ENCODE results near the gene SLC25A23. TPM values are rescaled to one million over a fixed set of nuclear protein-coding genes. Genes with fewer than 3 reads are reported as not detected.

The SLC25A23 gene
- total and polyA plus RNA-seq, 3 experiments from 2014 or later: 14.5 to 19.9 (median 14.8) TPM

DNA sequence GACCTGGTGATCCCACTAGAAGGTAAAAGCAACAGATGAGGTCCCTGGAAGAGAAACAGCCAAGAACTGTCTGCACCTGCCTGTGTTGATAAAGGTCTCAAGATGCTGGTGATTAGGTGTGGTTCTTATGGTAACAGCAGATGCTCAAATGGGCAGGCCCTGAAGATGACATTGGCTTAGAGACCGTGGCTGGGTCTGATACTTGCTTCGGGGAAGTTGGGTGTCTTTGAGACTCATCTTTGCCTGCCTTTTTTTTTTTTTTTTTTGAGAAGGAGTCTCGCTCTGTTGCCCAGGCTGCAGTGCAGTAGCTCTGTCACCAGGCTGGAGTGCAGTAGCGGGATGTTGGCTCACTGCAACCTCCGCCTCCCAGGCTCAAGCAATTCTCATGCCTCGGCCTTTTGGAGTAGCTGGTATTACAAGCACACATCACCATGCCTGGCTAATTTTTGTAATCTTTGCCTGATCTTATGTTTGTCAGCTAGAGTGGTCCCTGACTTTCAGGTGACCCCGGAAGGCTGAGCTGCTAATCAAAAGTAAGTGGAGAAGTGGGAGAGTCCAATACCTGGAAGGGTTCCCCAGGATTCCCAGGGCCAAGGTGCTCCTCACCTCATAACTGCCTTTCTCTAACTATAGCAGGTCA is 7.9 kb downstream of the SLC25A23 start:
- H3K4me3 Mint-ChIP-seq: no peak overlapping the region
- Histone ChIP-seq H3K27me3 (ENCODE audit: insufficient read depth, low read length, poor library complexity, severe bottlenecking) (no peaks in the 10 kb centered on the region), H3K27ac (ENCODE audit: low read depth, low read length) (no peak overlapping the region), H3K36me3 (ENCODE audit: insufficient read depth, low read length) (peaks cover 13% of the 10 kb centered on the region), H3K4me3 (ENCODE audit: low read length) (no peak overlapping the region), H3K4me1 (ENCODE audit: insufficient read depth, low read length) (no peaks in the 10 kb centered on the region), H3K9me3 (ENCODE audit: low read length) (peaks cover 4% of the 10 kb centered on the region)
- H3K27me3 Mint-ChIP-seq: no peaks in the 10 kb centered on the region
- ChIA-PET POLR2A (no interaction called here), CTCF (no interaction called here)
- DNase-seq: no peak
- H3K4me1 Mint-ChIP-seq: no peaks in the 10 kb centered on the region
- H3K27ac Mint-ChIP-seq: peak overlapping the region in 1 of 8 donors; percentile 50
- H3K9me3 Mint-ChIP-seq: peaks cover 4 to 12% (median 8%) of the 10 kb centered on the region in 5 donors
- peaks cover 17 to 41% (median 38%) of the 10 kb centered on the region in 3 donors for H3K36me3 Mint-ChIP-seq

DNA sequence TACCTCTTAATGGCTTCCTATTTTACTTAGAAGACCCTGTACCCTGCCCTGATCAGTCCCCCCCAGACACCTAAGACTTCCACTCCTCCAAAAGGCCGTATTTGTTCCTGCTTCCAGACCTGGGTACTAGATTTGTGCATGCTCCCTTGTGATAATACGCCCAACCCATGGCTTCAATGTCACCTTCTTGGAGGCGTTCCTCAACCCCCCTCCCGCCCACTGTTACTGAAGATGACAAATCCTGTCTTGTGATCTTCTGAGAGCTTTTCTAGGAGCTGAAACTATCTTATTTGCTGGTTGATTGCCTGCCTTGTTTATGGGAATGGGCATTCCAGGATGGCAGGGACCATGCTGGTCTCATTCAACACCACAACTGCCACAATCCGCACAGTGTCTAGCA is 9.4 kb downstream of the SLC25A23 start:
- no peaks in the 10 kb centered on the region for H3K27me3 Mint-ChIP-seq
- peak overlapping the region in 1 of 8 donors; percentile 52 for H3K27ac Mint-ChIP-seq
- DNase-seq: no peak
- H3K4me3 ChIP-seq (ENCODE audit: low read length): no peak overlapping the region
- no peaks in the 10 kb centered on the region for H3K4me1 Mint-ChIP-seq
- H3K4me3 Mint-ChIP-seq: no peak overlapping the region
- no peak overlapping the region for H3K27ac ChIP-seq (ENCODE audit: low read depth, low read length)
- ChIA-PET CTCF (no interaction called here), POLR2A (interaction anchor here (0.5 kb wide), 1 partner anchor 74 kb away, joined by 3 read pairs; no protein-coding TSS in a partner anchor)
- peaks cover 4% of the 10 kb centered on the region for H3K9me3 ChIP-seq (ENCODE audit: low read length)
- H3K9me3 Mint-ChIP-seq: peaks cover 4 to 9% (median 5%) of the 10 kb centered on the region in 5 donors
- peaks cover 15 to 35% (median 28%) of the 10 kb centered on the region in 3 donors for H3K36me3 Mint-ChIP-seq
- no peaks in the 10 kb centered on the region for H3K27me3 ChIP-seq (ENCODE audit: insufficient read depth, low read length, poor library complexity, severe bottlenecking)
- H3K36me3 ChIP-seq (ENCODE audit: insufficient read depth, low read length): peaks cover 13% of the 10 kb centered on the region
- H3K4me1 ChIP-seq (ENCODE audit: insufficient read depth, low read length): no peaks in the 10 kb centered on the region

DNA sequence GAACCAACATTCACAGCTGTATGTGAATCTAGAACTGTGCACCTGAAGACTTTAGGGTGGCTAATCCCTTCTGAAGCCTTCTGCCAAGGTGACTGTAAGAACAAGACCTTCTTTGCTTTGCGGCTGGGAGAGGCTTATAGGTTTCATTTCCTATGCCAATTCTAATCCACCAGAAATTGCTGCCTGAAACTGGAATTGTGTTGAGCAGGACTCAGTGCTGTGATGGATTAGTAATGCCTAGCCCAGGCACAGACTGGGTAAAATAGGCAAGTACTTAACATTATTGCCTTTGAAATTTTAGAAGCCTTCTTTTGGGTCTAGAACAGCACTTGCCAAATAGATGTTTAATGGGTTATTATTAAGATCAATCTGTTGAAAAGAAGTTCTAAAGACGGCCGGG is 11.5 kb downstream of the SLC25A23 start:
- no peaks in the 10 kb centered on the region for H3K4me1 ChIP-seq (ENCODE audit: insufficient read depth, low read length)
- Mint-ChIP-seq H3K9me3 (no peaks in the 10 kb centered on the region), H3K4me3 (no peak overlapping the region), H3K36me3 (peaks cover 7 to 17% (median 12%) of the 10 kb centered on the region in 3 donors), H3K4me1 (no peaks in the 10 kb centered on the region), H3K27me3 (peaks cover 0 to 2% of the 10 kb centered on the region in 2 donors), H3K27ac (no peak overlapping the region)
- POLR2A ChIA-PET: interaction anchor here (0.5 kb wide), 1 partner anchor 23 kb away, joined by 4 read pairs; no protein-coding TSS in a partner anchor
- no peak for DNase-seq
- CTCF ChIA-PET: no interaction called here
- H3K36me3 ChIP-seq (ENCODE audit: insufficient read depth, low read length): no peaks in the 10 kb centered on the region
- no peaks in the 10 kb centered on the region for H3K9me3 ChIP-seq (ENCODE audit: low read length)
- no peaks in the 10 kb centered on the region for H3K27me3 ChIP-seq (ENCODE audit: insufficient read depth, low read length, poor library complexity, severe bottlenecking)
- no peak overlapping the region for H3K27ac ChIP-seq (ENCODE audit: low read depth, low read length)
- no peak overlapping the region for H3K4me3 ChIP-seq (ENCODE audit: low read length)

DNA sequence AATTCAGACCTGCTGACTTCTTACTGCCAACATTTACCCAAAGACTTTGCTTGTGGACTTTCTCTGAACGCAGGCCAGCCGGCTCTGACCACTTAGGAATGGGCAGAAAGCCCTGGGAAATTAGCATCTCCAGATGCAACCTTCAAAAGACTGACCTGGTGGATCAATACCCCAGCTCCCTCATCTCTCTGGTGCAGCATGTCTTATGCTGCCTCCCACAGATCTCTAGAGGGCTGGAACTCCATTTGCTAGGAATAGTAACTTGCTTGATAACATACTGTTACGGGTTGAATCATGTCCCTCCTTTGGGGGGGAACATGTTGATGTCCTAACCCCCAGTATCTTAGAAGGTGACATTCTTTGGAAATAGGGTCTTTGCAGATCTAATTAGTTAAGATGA is 13.1 kb downstream of the SLC25A23 start:
- Histone ChIP-seq H3K4me1 (ENCODE audit: insufficient read depth, low read length) (no peaks in the 10 kb centered on the region), H3K4me3 (ENCODE audit: low read length) (no peak overlapping the region), H3K9me3 (ENCODE audit: low read length) (no peaks in the 10 kb centered on the region), H3K27ac (ENCODE audit: low read depth, low read length) (no peak overlapping the region), H3K36me3 (ENCODE audit: insufficient read depth, low read length) (no peaks in the 10 kb centered on the region), H3K27me3 (ENCODE audit: insufficient read depth, low read length, poor library complexity, severe bottlenecking) (no peaks in the 10 kb centered on the region)
- H3K27me3 Mint-ChIP-seq: peaks cover 0 to 2% of the 10 kb centered on the region in 2 donors
- H3K36me3 Mint-ChIP-seq: peaks cover 5 to 6% (median 6%) of the 10 kb centered on the region in 3 donors
- CTCF ChIA-PET: no interaction called here
- no peak for DNase-seq
- no peaks in the 10 kb centered on the region for H3K9me3 Mint-ChIP-seq
- H3K4me3 Mint-ChIP-seq: peak overlapping the region in 1 of 7 donors; percentile 0
- H3K4me1 Mint-ChIP-seq: no peaks in the 10 kb centered on the region
- POLR2A ChIA-PET: no interaction called here
- no peak overlapping the region for H3K27ac Mint-ChIP-seq

DNA sequence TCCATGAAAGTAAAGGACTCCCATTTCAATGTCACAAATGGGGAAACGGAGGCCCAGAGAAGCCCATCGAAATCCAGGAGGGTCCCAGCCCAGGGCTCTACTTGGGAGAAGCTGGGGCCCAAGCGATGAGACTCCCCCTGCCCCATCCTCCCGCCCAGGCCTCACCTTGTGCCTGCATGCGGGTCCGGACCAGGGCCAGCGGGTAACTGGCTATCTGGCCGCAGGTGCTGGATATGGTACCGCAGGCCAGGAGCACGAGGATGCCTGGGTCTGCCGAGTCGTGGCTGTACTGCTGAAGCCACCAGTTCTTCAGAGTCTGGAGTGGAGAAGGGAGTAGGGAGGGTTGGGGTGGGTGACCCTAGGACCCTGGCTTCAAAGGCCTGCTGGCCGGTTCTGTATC is 15.6 kb downstream of the SLC25A23 start:
- H3K4me3 ChIP-seq (ENCODE audit: low read length): no peak overlapping the region
- peaks cover 0 to 2% of the 10 kb centered on the region in 2 donors for H3K27me3 Mint-ChIP-seq
- CTCF ChIA-PET: no interaction called here
- H3K4me1 ChIP-seq (ENCODE audit: insufficient read depth, low read length): no peaks in the 10 kb centered on the region
- POLR2A ChIA-PET: no interaction called here
- H3K36me3 Mint-ChIP-seq: peaks cover 0 to 6% (median 5%) of the 10 kb centered on the region in 3 donors
- H3K36me3 ChIP-seq (ENCODE audit: insufficient read depth, low read length): no peaks in the 10 kb centered on the region
- no peaks in the 10 kb centered on the region for H3K27me3 ChIP-seq (ENCODE audit: insufficient read depth, low read length, poor library complexity, severe bottlenecking)
- H3K27ac Mint-ChIP-seq: no peak overlapping the region
- no peak overlapping the region for H3K27ac ChIP-seq (ENCODE audit: low read depth, low read length)
- H3K4me1 Mint-ChIP-seq: no peaks in the 10 kb centered on the region
- no peaks in the 10 kb centered on the region for H3K9me3 ChIP-seq (ENCODE audit: low read length)
- no peak for DNase-seq
- H3K9me3 Mint-ChIP-seq: no peaks in the 10 kb centered on the region
- no peak overlapping the region for H3K4me3 Mint-ChIP-seq

DNA sequence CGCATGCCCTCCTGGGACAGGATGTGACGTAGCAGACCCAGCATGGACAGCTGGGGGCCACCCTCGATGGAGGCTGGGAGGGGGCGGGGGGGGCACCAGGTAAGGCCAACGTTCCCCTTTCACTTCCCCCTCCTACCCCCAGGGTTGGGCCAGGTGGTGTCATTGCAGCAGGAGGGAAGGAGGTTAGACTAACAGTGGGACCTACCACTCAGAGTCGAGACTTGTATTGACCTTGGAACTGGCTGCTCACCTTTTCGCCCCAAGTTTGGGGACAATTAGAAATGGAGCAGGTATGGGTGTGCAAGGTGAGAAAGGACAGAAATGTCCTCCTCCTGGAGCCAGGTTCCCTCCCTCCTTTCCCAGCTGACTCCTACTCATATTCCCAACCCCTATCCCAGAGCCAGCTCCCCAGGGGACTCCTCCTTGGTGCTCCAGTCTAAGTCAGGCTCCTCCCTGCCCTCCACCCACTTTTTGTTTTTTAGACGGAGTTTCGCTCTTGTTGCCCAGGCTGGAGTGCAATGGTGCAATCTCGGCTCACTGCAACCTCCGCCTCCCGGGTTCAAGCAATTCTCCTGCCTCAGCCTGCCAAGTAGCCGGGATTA is 17.4 kb downstream of the SLC25A23 start:
- H3K9me3 Mint-ChIP-seq: no peaks in the 10 kb centered on the region
- CTCF ChIA-PET: no interaction called here
- POLR2A ChIA-PET: no interaction called here
- H3K9me3 ChIP-seq (ENCODE audit: low read length): no peaks in the 10 kb centered on the region
- H3K27ac Mint-ChIP-seq: peak overlapping the region in 1 of 8 donors; percentile 33
- H3K27ac ChIP-seq (ENCODE audit: low read depth, low read length): no peak overlapping the region
- H3K27me3 ChIP-seq (ENCODE audit: insufficient read depth, low read length, poor library complexity, severe bottlenecking): no peaks in the 10 kb centered on the region
- no peak overlapping the region for H3K4me3 ChIP-seq (ENCODE audit: low read length)
- DNase-seq: no peak
- H3K4me1 ChIP-seq (ENCODE audit: insufficient read depth, low read length): no peaks in the 10 kb centered on the region
- H3K27me3 Mint-ChIP-seq: peaks cover 0 to 2% of the 10 kb centered on the region in 2 donors
- no peak overlapping the region for H3K4me3 Mint-ChIP-seq
- H3K36me3 ChIP-seq (ENCODE audit: insufficient read depth, low read length): no peaks in the 10 kb centered on the region
- peaks cover 0 to 6% (median 5%) of the 10 kb centered on the region in 3 donors for H3K36me3 Mint-ChIP-seq
- no peaks in the 10 kb centered on the region for H3K4me1 Mint-ChIP-seq

DNA sequence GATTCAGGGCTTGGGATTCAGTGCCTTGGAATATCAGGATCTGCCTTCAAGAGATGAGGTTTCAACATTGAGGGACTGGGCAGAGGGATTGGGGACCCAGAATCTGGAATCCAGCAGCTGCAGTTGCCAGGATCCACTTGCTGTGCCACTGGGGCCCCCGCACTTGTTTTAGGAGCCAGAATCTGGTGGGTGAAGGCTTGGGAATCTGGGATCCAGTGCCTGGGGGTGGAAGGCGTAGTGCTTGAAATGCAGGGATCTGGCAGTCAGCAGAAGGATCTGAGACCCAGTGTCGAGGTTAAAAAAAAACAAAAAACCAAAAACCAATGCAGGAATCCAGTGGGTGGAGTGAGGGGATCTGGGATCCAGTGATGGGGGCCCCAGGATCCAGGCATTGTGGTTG is 18.7 kb downstream of the SLC25A23 start:
- Mint-ChIP-seq H3K27me3 (peaks cover 0 to 2% of the 10 kb centered on the region in 2 donors), H3K36me3 (peaks cover 0 to 2% (median 0%) of the 10 kb centered on the region in 3 donors), H3K4me1 (no peaks in the 10 kb centered on the region), H3K27ac (peak overlapping the region in 2 of 8 donors; percentile 12 to 23), H3K9me3 (no peaks in the 10 kb centered on the region), H3K4me3 (no peak overlapping the region)
- CTCF ChIA-PET: no interaction called here
- Histone ChIP-seq H3K4me1 (ENCODE audit: insufficient read depth, low read length) (no peaks in the 10 kb centered on the region), H3K27me3 (ENCODE audit: insufficient read depth, low read length, poor library complexity, severe bottlenecking) (no peaks in the 10 kb centered on the region), H3K27ac (ENCODE audit: low read depth, low read length) (no peak overlapping the region), H3K9me3 (ENCODE audit: low read length) (no peaks in the 10 kb centered on the region), H3K4me3 (ENCODE audit: low read length) (no peak overlapping the region), H3K36me3 (ENCODE audit: insufficient read depth, low read length) (no peaks in the 10 kb centered on the region)
- DNase-seq: no peak
- POLR2A ChIA-PET: no interaction called here

DNA sequence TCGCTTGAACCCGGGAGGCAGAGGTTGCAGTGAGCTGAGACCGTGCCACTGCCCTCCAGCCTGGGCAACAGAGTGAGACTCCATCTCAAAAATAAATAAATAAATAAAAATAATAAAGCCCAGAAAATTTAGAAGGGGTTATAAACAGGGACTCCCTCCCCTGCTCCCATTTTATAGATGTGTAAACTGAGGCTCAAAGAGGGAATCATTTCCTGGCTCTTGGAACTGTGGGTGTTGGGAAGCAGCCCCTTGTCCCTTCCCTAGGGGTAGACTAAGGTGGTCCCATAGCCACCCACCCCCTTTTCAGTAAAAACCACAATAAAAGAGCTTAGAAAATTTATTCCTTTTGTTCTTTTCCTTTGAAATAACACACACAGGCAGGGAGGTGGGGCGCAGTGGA is 19.8 kb downstream of the SLC25A23 start:
- H3K27me3 ChIP-seq (ENCODE audit: insufficient read depth, low read length, poor library complexity, severe bottlenecking): no peaks in the 10 kb centered on the region
- no peaks in the 10 kb centered on the region for H3K9me3 Mint-ChIP-seq
- peaks cover 0 to 2% of the 10 kb centered on the region in 2 donors for H3K27me3 Mint-ChIP-seq
- H3K4me1 Mint-ChIP-seq: no peaks in the 10 kb centered on the region
- DNase-seq: no peak
- ChIA-PET CTCF (no interaction called here), POLR2A (no interaction called here)
- H3K27ac ChIP-seq (ENCODE audit: low read depth, low read length): no peak overlapping the region
- H3K36me3 ChIP-seq (ENCODE audit: insufficient read depth, low read length): no peaks in the 10 kb centered on the region
- no peaks in the 10 kb centered on the region for H3K9me3 ChIP-seq (ENCODE audit: low read length)
- H3K27ac Mint-ChIP-seq: peak overlapping the region in 1 of 8 donors; percentile 78
- peaks cover 0 to 2% (median 0%) of the 10 kb centered on the region in 3 donors for H3K36me3 Mint-ChIP-seq
- H3K4me3 Mint-ChIP-seq: no peak overlapping the region
- no peaks in the 10 kb centered on the region for H3K4me1 ChIP-seq (ENCODE audit: insufficient read depth, low read length)
- H3K4me3 ChIP-seq (ENCODE audit: low read length): no peak overlapping the region
